GM04504 (cell line): ENCODE results near the gene OR4D11.
"Not testable (repeated sequence)": the region's sequence is repeated elsewhere in the genome, so short reads cannot be mapped to it uniquely, and the experiment has no call there.

Source experiments
- DNase-seq: peaks from one replicate; pipeline ENCODE4 v3.0.0-alpha.2; 2012; ENCODE audit warnings: low read depth

The OR4D11 gene

GRCh38 chr11:59503276-59503675 lies at the start of gene OR4D11:
TSS of gene OR4D11 (plus strand) at chr11:59503576. CDS start at chr11:59503576, 0 bp downstream.
- DNase-seq, result no peak

- no peak for DNase-seq
These were observed 46.7 kb upstream of the OR4D11 start, which contains the start of gene OR4D6 for GRCh38 chr11:59456661-59457060. TSS of gene OR4D6 (plus strand) at chr11:59456961. CDS start at chr11:59456961, 0 bp downstream.

DNA sequence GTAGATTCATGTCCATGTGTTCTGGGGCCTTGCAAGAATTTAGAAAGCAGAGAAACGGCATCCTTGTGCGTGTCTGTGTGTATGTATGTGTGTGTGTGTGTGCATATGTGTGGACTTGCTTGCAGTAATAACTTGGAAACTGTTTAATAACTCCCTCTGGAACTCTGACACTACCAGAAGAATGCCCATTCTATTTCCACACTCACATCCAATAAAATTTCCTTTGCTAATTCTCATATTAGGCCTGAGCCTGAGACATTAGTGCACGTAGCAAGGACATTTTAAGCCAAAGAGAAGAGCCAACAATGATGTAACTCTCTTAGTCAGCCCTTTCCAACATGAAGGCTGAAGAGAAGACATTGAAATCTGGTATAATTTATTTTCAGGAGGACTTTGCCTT lies 43.5 kb upstream of the OR4D11 start:
- no peak for DNase-seq

GRCh38 chr11:59463190-59463641 lies 40.2 kb upstream of the OR4D11 start:
- DNase-seq, result peak; percentile 16

DNA sequence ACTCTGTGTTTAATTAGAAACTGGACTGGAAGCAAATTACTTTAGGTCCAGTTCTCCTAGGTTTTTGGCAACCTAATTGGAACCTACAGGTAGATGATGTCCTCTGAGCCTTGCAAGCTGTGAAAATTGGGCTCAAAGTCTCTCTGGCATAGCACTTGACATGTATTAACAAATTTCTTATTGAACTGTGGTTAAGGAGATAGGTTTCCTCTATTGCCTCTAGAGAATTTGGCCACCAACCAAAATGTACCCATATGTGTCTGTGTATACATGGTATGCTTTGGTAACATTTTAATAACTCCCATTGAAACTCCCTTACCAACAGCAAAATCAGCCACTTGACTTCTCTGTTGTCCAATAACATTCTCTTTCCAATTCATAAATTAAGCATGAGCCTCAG lies 30.4 kb upstream of the OR4D11 start, which contains the start of gene OR4D10:
Gene OR4D10 (plus strand): TSS at position 301 of the 400 bp plus-strand sequence. CDS start 4,115 bp downstream, outside the sequence.
- DNase-seq, result no peak

- DNase-seq, result no peak
These were observed 28.2 kb upstream of the OR4D11 start for GRCh38 chr11:59475176-59475575.

- no peak for DNase-seq
These were observed 23.5 kb upstream of the OR4D11 start for GRCh38 chr11:59479906-59480305.

GRCh38 chr11:59480359-59480758 lies 23.0 kb upstream of the OR4D11 start:
- DNase-seq, result no peak

GRCh38 chr11:59501931-59502330 lies 1.4 kb upstream of the OR4D11 start:
- DNase-seq, result no peak

DNA sequence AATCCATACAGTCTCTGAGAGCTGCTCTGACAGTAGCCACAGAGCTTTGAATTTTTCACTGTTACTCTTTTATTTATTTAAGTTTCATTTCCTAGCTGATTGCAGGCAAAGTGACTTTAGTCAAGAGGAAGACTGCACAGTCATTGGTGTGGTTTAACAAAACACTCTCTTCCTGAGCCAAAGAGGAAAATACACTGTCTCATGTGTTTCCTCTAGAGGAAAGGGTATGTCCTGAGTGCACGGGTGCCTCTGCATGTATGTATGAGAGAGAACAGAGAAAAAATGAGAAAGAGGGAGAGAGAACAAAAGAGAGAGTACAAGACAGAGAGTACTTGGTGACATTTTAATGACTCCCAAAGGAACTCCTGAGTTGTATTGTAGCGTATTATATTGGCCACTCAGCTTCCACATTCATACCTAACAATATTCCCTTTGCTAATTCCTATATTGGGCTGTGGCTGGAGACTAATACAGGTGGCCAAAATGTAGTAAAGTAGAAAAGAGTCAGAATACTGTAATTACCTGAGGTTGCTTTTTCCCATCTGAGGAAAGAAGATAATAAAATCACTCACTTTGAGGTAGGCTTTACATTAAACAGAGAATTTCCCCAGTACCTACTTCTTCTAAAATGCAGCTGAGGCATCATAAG lies 7.7 kb downstream of the OR4D11 start, which contains the start of gene OR4D9:
Gene OR4D9 (plus strand): TSS at position 599 of the 649 bp plus-strand sequence. CDS start 3,374 bp downstream, outside the sequence.
- no peak for DNase-seq

- no peak for DNase-seq
These were observed 8.3 kb downstream of the OR4D11 start for GRCh38 chr11:59511675-59512074.

DNA sequence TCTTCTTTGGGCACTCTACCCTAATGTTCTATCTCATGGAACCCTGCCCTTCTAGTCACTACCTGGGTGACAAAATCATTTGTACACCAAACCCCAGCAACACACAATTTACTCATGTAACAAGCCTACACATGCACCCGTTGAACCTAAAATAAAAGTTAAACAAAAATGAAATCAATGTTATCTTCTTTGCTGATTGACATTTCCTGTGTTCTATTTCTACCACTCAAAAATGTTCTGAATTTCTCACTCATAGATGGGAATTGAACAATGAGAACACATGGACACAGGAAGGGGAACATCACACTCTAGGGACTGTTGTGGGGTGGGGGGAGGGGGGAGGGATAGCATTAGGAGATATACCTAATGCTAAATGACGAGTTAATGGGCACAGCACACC lies 16.8 kb downstream of the OR4D11 start:
- not testable (repeated sequence) for DNase-seq

- no peak for DNase-seq
These were observed 17.4 kb downstream of the OR4D11 start for GRCh38 chr11:59520741-59521140.

- no peak for DNase-seq
These were observed 20.2 kb downstream of the OR4D11 start for GRCh38 chr11:59523541-59523940.

- no peak for DNase-seq
These were observed 25.3 kb downstream of the OR4D11 start for GRCh38 chr11:59528711-59529110.

GRCh38 chr11:59532620-59533019 lies 29.2 kb downstream of the OR4D11 start:
- DNase-seq, result no peak

GRCh38 chr11:59534676-59535075 lies 31.3 kb downstream of the OR4D11 start:
- DNase-seq, result no peak

- no peak for DNase-seq
These were observed 38.9 kb downstream of the OR4D11 start for GRCh38 chr11:59542142-59542810.

DNA sequence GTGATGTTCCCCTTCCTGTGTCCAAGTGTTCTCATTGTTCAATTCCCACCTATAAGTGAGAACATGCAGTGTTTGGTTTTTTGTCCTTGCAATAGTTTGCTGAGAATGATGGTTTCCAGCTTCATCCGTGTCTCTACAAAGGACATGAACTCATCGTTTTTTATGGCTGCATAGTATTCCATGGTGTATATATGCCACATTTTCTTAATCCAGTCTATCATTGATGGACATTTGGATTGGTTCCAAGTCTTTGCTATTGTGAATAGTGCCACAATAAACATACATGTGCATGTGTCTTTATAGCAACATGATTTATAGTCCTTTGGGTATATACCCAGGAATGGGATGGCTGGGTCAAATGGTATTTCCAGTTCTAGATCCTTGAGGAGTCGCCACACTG lies 40.3 kb downstream of the OR4D11 start:
- not testable (repeated sequence) for DNase-seq

- no peak for DNase-seq
These were observed 41.4 kb downstream of the OR4D11 start for GRCh38 chr11:59544869-59545178.

- DNase-seq, result no peak
These were observed 42.0 kb downstream of the OR4D11 start for GRCh38 chr11:59545179-59546020.

- DNase-seq, result not testable (repeated sequence)
These were observed 44.4 kb downstream of the OR4D11 start for GRCh38 chr11:59547605-59548308.
